Measurements from ENCODE around the gene EIF3K.

The EIF3K gene

DNA sequence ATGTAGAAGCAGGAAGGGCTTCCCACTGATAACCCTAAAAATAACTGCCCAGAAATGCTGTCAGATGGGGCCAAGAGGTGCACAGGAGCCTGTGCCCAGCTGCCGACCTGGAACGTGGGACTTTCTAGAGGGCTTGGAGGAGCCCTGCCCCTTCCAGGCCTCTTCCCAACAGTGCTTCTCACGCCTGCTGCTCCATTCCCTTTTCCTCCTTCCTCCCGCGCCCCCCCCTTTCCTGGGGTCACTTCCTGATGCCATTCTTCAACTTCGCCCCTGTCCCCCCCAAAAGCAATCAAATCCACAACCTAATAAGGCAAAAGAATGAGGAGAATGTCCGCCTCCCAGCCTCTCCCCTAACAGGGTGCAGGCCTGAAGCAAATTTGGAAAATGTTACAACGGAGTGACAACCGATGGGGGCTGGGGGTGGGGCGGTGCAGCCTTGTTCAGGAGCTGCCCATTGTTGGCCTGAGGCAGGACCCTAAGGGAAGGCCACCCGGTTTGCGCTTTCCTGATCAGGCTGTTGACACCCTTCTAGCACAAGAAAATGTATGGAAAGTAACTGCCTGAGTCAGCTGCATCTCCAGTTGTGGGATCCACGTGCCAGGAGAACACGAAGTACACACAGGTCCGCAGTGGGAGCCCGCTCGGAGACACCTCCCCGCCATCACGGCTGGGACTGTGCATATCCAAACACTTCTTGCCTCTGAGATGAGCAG lies 47.1 kb downstream of the EIF3K start:
- no peak for DNase-seq (ENCODE audit: low read depth in 3 of 3)

DNA sequence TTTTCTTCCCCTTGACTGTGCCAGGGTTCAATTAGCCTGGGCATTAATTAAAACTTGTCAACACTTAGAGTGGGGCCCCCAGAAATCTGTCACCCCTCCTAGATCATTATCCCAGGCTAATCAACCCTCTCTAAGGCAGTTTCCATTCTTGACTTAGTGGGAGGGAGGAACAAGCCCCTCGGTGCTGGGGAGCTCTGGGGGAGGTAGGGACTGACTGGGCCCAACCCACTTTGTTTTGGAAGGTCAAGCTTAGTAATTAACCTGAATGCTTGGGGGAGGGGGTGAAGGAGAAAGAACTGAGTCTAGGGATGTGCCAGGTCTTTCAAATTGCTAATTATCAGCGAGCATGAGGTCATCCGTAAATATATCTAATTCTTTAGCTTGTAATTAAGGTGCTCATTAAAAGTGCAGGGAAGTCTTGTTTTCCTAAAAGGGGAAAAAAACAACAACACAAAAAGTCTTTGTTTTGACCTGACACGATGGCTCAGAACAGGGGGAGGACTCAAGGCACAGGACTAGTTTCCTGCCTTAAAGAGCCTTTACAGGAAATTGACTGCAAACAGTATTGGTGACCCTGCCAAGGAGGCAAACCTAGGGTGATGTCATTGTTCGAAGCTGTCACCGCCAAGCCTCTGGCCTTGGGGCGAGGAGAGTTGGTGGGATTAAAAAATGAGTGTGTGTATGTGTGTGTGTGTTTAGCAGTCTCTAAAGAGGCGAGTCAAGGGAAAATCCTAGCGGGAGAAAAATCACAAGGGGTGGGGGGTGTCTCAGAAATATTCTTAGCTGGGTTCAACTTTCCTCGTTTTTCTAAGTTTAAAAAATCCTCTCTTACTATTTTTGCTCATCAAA lies 47.9 kb downstream of the EIF3K start:
- no peak for DNase-seq (ENCODE audit: low read depth in 3 of 3)

DNA sequence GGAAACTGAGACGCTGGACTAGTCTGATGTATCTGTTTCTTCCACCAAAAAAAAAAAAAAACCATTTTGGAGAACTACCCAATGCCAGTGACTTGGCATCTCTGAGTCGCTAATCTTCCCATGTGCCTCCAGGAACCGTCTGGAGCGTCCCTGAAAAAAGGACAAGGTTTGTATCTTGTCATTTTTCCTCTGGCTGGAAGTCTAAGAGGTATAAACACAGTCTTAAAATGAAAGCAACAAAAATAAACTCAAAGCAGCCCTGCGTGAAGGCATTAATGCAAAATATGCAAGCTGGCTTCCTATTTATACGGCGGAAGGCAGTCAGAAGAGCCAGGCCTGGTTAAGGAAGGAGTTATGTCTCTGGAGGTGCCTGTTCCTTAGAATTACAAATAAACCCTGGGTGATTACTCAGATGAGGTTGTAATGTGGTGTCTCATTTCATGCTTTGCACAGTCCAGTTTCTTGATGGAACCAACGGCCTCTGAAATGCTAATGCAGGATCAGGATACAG lies 48.7 kb downstream of the EIF3K start:
- no peak for DNase-seq (ENCODE audit: low read depth in 3 of 3)

DNA sequence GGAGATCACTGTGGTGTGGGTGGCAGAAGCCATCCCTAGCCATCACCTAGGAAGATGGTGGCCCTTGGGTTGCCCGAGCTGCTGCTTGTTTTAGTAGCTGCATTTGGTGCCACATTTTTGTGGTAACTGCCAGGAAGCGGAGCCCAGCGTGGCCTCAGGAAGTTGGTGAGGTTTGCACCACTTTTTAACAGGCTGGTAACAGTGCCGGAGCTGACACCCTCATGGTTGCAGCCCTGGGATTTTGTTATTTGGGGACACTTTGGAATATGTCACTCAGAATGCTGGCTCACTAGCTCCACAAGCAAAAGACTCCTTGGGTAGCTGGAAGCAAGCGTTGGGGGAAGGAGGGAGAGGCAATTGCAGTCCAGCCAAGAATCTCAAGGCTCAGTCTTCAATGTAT lies 50.6 kb downstream of the EIF3K start:
- no peak for DNase-seq (ENCODE audit: low read depth in 3 of 3)

DNA sequence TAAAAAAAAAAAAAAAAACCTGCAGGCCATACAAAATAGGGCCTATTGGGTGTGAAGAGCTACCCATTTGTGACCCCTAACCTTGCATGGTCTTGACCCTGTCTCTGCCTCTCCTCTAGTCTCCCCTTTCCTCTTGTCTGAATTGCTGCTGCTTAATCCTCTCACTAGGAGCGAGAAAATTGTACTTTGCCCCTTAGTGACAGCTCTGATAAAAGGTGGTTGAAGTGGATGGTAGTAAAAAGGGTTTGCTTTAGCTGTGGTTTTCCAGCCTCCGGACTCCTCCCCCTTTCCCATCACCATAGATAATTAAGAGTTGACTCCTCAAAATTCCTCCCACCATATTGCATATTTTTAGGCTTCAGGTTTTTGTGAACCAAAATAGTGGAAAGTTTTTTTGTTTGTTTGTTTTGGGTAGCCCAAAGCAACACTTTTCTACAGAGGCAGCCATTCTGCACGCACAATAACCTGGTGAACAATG lies 52.0 kb downstream of the EIF3K start:
- DNase-seq (ENCODE audit: low read depth in 3 of 3): no peak

DNA sequence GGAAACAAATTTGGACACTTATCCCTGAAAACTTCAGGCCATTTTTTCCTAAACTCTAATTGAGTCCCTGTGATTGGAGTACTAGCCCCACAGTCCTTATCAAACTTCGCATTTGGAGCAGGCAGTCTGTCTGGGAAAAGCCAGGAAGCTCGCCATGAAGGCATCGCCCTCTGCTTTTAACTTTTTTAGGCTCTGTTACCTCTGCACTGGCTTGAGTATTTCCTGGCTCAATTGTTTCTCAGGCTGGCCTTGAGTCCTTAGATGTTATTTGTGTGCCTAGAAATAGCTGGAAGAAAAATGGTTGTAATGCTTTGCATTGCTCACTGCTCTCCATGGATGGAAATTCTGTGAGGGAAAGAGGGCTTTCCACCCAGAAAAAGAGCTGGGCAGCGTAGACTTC lies 52.7 kb downstream of the EIF3K start:
- no peak for DNase-seq (ENCODE audit: low read depth in 3 of 3)

DNA sequence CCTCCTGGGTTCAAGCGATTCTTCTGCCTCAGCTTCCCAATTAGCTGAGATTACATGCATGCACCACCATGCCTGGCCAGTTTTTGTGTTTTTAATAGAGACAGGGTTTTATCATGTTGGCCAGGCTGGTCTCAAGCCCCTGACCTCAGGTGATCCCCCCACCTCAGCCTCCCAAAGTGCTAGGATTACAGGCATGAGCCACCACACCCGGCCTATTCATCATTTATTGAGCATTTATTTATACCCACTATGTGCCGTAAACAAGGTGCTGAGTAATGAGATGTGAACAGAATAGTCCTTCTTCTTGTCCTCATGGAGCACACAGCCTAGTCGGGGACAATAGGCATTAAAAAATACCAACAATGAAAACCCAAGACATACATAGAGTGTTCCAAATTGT lies 54.0 kb downstream of the EIF3K start:
- DNase-seq (ENCODE audit: low read depth in 3 of 3): no peak

DNA sequence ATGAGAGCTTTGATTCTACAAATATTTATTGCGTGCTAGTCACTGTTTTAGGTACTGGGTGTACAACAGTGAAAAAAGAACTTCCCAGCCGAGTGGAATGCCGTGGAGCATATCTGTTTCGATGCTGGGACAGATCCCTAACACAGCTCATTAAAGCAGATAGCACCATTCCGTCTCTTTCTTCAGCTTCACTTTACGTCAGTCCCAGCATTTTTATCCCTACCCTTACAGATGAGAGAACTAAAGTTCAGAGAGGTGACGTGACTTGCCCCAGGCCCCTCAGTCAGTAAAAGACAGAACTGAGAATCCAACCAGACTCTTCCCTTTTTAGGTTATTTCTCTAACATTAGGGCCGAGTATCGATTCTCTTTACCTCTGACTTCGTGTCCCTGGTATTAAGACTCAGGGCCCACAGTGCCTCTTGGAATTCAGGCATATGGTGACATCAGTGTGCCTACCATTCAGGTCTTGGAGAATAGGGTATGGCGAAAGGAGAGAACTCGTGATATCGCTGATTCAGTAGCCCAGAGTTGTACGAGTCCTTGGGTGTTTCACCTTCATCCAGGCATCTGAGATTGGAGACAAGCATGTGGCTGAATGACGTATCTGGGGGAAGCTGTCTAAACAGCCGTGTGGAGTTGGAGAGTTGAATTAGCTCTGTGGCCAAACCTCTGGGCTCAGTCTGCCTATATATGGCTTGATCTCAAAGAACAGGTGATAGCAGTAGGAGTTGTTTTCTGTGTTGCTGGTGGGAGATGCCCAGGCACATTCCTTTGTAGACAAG lies 55.6 kb downstream of the EIF3K start:
- no peak for DNase-seq (ENCODE audit: low read depth in 3 of 3)

DNA sequence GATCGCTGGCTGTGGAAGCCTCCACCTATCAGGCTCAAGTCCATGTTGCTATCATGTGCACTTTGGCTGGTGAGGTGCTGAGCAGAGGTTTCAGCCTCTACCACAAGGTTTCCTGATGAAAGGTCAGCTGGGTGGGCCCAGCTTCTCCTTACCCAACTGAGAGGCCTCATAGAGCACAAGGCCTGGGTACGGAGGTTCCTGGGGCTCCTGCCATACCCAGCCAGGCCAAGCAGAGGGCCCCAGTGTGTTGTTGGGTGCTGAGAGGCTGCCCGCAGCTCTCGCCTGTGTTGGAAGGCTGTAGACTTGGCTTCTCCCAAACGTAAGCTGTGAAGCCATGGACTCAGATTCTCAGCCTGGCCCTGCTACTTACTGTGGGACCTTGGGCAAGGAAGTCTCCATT lies 56.6 kb downstream of the EIF3K start:
- no peak for DNase-seq (ENCODE audit: low read depth in 3 of 3)

DNA sequence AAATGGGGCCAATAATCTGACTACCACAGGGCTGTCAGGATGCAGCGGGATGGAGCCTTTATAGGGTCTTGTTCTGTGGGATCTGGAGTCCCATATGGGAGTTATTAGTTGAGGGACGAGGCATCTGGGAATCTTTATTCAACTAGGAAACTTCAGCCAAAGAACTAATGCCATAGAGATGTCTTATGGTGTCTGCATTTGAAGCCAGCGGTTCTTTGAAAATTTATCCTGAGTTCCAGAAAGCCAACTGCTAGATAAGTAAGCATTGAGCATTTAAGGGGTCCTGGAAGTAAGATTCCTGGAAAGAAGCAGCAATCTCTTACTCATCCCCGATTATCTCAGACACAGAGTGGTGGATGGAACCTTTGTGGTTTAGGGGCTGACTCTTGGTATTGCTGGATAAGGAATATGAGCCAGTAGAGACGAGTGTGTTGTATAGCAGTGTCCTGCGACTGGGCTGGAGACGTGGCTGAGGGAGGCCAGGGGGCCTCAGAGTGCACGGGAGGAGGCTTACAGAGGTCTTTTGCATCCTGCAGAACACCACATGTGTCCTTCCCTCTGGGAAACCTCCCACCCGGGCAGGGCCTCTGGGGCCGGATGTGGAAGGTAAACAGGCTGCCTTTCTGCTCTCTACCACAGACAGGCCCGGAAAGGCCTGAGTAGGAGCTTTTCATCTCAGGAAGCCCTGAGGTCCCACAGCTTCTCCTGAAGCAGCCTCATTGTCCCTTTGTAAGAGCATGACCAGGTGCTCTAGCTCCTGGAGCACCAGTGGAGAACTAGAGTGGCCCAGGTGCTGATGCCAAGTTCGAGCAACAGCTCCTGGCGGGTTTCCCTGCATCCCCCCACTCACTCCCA lies 57.3 kb downstream of the EIF3K start:
- no peak for DNase-seq (ENCODE audit: low read depth in 3 of 3)

DNA sequence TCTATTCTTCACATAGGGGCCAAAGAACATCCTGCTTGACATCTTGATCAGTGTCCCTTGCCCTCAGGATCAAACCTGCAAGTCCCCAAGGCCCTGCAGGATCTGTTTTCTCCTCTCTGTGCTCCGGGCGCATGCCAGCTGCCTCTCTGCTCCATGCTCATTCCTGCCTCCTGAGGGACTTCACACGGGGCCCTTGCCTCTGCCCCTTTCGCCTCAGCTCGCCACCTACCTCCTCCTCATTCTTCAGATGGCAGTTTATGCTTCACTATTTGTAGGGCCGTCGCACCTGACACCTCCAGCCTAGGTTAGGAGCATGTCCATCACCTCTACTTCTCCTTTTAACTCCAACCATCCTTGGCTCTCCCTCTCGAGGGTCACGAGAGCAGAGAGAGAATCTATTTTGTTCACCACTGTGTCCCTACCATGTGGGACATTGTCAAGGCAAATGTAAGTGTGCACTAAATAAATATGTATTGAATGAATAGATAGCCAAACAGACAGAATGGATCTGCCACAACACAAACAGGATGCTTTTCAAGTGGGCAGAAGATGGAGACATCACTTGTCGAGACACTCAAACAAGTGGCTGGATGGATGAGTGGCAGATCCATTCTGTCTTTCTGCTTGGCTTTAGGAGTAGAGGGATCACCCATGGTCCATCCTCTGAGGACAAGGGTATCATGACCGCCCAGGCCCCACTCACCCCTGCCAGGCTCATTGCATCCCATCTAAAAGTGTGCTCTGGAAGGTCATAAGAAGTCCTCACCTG lies 58.1 kb downstream of the EIF3K start:
- no peak for DNase-seq (ENCODE audit: low read depth in 3 of 3)

DNA sequence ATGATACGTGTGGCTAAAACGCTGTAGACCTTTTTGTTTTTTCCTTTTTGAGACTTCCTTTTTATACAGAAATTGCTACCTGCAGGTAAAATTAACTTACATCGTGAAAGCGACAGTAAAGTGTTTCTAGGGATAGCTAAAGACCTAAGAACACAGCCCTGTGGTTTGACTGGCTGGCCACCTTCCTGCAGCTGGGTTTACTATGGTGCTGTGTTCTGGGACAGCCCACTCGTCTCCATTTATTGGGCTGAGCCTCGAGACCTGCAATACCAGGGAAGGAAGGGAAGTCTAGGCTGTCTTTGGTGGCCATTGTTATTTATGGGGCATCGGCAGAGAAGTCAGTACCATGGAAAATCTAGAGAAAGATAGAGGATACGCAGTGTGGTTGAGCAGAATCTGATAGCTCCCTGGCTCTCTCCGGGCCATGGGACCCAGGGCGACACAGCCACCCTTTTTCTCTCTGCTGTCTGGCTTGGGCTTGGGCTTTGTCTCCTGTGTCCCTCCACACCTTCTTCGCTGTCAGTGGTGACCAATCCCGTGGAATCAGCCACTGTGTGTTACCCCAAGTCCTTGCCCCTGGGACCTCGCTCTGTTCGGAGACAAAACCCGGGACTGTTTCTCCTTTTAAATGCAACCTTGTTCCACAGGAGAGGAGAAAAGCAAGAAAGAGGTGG lies 59.4 kb downstream of the EIF3K start:
- DNase-seq (ENCODE audit: low read depth in 3 of 3): no peak

DNA sequence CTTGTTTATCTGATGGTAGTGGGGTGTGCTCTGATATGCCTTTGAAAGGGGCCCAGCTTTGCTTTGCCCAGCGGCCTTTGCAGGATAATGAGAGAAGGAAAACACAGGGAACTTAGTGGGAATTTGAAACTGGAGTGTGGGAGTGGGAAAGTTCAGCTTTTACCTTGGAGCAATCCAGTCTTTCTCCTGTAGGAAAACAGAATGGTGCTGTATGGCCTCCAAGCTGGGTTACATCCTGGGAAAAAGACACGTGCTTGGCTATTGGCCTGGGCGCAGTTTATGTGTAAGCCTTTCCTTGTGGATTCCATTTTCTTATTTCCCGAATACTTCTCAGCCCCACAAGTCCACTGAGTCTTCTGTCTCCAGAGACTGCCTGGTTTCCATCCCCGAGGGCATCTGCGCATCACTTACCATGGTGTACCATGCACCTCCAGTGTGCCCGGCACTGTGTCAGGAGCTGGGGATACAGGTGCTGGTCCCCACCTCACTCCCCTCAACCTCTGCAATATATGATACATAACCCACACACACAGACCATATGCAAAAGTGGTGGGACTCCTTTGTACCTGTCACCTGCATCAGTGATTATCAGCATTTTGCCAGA lies 60.0 kb downstream of the EIF3K start:
- DNase-seq (ENCODE audit: low read depth in 3 of 3): no peak

DNA sequence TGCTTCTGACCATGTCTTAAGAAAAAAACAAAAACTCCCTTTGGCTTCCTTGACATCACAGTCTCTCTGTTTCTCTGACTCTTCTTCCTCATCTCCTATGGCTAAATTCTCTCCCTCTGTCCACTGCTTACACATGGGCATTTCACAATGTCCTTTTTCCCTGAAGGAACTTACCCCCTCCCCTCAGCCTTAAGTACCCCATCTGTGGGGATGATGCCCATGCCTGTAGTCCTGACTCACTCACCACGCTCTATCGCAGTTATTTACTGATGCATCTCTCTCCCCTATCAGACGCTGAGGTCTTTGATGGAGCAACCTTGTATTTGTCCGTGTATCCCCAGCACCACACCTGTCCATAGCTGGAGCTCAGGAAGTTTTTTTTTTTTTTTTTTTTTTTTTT lies 60.9 kb downstream of the EIF3K start:
- DNase-seq (ENCODE audit: low read depth in 3 of 3): no peak

DNA sequence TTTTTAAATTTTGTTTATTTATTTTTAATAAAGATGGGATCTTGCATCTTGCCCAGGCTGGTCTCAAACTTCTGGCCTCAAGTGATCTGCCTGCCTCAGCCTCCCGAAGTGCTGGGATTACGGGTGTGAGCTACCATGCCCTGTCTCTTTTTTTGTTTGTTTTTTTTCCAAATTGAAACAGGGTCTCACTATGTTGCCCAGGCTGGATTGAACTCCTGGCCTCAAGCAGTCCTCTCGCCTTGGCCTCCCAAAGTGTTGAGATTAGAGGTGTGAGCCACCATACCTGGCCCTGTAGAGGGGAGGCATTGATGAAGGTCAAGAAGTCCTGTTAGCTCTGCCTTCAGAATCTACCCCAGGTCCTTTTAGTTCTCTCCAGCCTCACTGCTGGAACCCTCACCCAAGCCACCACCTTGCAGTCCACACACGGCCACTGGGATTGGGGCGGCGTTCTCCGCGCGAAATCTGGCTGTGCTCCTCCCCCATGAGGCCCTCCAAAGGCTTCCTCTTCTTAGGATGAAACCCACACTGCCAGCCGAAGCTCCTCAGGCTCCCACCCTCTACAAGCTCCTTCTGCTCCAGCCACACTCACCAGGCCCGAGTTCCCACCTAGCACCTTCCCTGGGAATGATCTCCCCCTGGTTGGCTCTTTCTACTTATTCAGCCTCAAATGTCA lies 63.3 kb downstream of the EIF3K start:
- DNase-seq (ENCODE audit: low read depth in 3 of 3): no peak

DNA sequence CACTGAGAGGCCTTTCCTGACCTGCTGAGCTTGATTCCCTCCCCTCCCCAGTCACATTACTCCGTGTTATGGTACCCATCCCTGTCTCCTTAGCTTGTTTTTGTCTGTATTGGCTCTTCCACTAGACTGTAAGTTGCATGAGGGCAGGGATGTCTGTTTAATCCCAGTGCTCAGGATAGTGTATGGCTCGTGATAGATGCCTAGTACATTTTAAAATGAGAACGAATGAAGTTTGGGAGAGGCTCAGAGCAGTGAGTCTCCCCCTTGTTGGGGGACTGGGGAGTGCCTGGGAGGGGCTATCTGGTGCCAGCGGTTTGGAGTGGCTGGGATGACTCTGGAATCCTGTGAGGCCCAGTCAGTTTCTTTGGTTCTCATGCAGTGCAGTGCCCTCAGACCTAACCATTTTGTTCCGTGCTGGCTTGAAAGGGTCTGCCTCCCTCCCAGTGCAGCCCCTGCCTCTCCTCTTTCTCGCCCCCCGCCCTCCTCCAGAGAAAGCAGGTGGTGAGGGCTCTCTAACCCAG lies 63.9 kb downstream of the EIF3K start:
- no peak for DNase-seq (ENCODE audit: low read depth in 3 of 3)

DNA sequence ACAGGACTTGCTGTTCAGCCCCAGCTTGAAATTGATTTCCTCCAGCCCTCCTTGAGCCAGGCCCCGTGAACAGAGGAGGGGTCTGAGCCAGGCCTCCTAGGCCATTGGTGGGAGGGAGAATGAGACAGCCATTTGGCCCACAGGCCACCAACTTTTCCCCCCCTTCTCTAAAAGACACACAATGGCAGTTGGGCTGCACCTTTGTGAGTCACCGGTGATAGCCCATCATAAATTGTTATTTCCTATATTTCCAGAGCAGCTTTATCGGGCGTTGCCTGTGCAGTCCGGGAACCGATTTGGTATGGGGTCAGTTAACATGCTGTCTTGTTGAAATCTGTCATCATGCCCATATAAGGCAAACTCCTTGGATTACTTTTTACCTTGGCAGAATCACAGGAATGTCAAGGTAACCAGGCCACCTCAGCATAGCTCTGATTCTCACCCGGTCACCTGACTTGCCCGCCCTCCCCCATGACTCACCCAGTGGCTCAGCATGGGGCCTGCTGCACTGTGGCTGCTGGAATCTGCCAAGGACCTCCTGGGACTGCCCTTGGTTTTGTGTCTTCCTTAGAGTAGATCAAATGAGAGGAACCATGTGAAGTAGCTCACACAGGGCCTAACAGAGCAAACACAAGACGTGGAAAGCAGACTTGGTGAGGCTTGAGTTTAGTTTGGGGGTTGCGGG lies 64.5 kb downstream of the EIF3K start:
- peak in 1 of 3 experiments; percentile 35 for DNase-seq (ENCODE audit: low read depth in 3 of 3)

All from stimulated activated CD4-positive, alpha-beta T cell treated with anti-CD3 and anti-CD28 coated beads, TNF-alpha, amount 100 ng/mL, for 24 hours (primary cell).